Hematopoietic multipotent progenitor cell treated with erythropoietin and hydrocortisone succinate and interleukin-3 and kit ligand, for 15 days (in vitro differentiated cells): ENCODE results near the gene YEATS2.

Source experiments
- DNase-seq: peaks from one replicate; pipeline ENCODE4 v3.0.0-alpha.2; 2015; ENCODE audit warnings: low spot score

Gene YEATS2

DNA sequence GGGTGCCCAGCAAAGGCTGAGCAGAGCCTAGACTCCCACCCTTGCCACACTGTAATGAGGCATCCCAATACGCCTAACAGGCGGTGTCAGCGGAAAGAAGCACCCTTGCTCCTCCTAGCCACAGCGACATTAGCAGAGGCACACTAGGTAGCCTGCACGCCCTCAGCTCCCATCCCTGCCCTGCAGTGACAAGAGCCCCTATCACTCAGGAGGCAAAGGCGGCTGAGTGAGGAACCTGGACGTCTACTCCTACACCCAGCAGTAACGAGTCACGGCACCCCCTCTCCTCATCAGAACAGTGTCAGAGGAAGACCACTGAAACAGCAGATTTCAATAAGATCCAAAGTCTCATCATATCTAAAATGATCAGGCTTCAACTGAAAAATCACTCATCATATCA is 139.8 kb downstream of the YEATS2 start:
- no peak for DNase-seq

DNA sequence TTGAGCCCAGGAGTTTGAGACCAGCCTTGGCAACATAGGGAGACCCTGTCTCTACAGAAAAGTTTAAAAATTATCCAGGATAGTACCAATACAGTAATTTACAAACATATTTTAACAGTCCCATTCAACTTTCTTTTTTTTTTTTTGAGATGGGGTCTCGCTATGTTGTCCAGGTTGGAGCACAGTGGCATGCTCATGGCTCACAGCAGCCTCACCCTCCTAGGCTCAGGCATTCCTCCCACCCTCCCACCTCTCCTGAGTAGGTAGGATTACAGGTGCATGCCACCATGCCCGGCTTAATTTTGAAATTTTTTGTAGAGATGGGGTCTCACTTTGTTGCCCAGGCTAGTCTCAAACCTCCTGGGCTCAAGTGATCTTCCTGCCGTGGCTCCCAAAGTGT is 140.3 kb downstream of the YEATS2 start:
- DNase-seq, result no peak

DNA sequence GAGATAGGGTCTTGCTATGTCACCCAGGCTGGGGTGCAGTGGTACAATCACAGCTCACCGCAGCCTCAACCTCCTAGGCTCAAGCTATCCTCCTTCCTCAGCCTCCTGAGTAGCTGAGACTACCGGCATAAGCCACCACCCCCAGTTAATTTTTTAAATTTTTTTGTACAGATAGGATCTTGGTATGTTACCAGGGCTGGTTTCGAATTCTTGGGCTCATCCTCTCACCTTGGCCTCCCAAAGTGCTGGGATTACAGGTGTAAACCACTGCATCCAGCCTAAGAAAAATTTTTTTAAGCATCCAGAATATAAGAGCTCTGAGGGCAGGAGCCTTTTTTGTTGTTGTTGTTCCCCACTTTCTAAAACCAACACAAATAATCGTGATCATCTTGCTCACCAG is 142.2 kb downstream of the YEATS2 start:
- DNase-seq, result no peak

DNA sequence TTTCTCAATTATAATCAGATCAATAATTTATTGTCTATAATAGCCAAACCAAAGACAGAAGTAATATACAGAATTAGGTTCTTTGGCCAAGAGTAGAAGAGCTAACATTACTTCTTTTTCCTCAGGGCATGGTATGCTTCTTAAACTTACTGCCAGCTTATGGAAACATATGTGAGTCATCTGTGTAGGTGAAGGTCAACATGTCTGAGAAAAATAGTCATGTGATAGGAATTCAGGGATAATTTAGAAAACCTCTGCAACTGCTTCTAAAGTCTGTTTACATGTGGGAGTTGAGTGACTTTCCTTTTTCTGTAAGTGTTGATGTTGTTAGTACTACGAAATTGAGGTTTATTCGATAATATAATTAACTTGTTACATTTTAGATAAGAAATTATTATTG is 147.0 kb downstream of the YEATS2 start:
- no peak for DNase-seq

DNA sequence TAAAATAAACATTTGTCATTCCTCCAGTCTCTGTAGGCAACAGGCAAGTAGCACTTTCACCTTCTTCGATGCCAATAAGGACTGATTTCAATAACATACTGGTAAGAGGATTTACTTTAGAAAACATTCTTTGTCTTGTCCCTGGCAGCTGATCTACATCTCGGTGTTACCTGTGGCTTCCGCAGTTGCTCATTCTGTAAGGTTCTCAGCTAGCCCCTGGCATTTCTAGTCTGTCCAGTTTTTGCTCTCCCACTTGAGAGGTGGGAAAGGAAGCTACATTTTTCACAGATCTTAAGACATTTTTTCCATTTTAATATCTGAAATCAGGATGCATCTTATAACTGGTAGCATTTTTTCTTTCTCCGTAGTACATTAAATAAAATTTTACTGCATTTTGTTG is 147.5 kb downstream of the YEATS2 start:
- DNase-seq, result no peak

DNA sequence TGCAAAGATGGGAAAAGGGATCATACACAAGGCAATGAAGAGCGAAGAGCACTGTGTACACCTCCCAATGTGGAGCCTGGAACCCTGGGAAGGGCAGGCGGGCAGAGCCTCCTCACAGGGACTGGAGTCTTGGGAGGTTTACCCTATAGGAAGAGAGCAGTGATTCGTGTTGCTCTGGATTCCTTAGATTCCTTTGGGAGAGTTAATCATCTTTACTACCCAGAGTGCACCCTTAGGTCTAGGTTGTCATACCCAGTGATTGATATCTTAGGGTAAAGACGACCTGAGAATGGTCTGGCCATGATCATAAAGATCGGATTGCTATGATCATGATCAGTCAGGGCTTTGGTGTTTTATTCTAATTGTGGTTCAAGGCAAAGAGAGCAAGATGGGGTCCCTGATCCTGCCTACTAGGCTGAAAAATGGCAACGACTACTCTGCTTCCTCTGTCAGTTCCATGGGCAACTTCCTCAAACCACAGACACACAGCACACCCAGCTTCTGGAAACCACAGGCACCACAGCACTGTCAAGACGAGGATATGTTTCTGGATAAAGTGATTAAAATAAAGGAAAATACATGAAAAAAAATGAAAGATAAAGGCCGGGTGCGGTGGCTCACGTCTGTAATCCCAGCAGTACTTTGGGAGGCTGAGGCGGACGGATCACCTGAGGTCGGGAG is 148.2 kb downstream of the YEATS2 start:
- no peak for DNase-seq

DNA sequence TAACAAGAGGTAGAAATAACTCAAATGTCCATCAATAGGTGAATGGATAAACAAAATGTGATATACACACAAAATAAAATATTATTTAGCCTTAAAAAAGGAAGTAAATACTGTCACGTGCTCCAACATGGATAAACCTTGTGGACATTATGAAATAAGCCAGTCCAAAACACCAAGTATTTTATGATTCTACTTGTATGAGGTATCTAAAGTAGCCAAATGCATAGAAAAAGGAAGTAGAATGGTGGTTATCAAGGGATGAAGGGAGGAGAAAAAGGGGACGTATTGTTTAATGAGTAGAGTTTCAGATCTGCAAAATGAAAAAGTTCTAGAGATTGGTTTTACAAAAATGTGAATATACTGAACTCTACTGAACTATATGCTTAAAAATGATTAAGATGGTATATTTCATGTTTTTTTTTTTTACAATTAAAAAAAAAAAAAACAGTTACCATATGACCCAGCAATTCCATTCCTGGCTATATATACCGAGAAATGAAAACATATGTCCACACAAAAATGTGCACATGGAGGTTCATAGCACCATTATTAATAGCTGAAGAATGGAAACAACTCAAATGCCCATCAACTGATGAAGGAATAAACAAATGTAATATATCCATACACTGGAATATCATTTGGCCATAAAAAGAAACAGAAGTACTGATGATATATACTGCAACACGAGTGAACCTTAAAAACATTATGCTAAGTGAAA is 156.9 kb downstream of the YEATS2 start:
- no peak for DNase-seq

DNA sequence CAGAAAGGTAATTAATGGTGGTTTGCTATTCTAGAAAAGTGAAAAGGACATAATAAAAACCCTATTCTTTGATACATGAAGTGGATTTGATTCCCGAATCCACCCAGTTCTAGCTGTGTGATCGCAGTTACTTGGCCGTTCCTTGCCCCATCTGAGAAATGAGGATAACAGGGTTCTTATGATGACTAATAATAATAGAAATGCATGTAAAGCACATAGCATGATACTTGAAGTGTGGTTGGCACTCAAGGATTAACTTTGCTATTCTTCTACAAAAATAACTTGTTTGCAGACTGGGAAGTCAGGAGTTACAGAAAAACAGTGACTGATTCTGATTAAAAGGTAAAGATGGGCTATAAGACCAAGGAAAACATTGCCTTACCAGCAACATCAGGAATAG is 160.3 kb downstream of the YEATS2 start:
- DNase-seq, result no peak
